ENCODE measurements around the gene FABP3.

The FABP3 gene

GRCh38 chr1:31373056-31373896 is at the start of gene FABP3:
Gene FABP3 (minus strand): TSS chr1:31373076. CDS start chr1:31373014, 62 bp downstream.
- peak in 1 of 2 donors; percentile 8 for DNase-seq (ENCODE audit: low read depth in 2 of 2)

- no peak for DNase-seq (ENCODE audit: low read depth in 2 of 2)
Measured at GRCh38 chr1:31421371-31422040, 48.6 kb upstream of the FABP3 start.

GRCh38 chr1:31420716-31421115 is 47.8 kb upstream of the FABP3 start:
- DNase-seq (ENCODE audit: low read depth in 2 of 2), result no peak

- DNase-seq (ENCODE audit: low read depth in 2 of 2), result no peak
Measured at GRCh38 chr1:31418626-31419323, 45.9 kb upstream of the FABP3 start.

- no peak for DNase-seq (ENCODE audit: low read depth in 2 of 2)
Measured at GRCh38 chr1:31417148-31417547, 44.3 kb upstream of the FABP3 start.

GRCh38 chr1:31416101-31416736 is 43.3 kb upstream of the FABP3 start:
- DNase-seq (ENCODE audit: low read depth in 2 of 2), result no peak

- no peak for DNase-seq (ENCODE audit: low read depth in 2 of 2)
Measured at GRCh38 chr1:31415658-31416057, 42.8 kb upstream of the FABP3 start.

GRCh38 chr1:31414980-31415370 is 42.1 kb upstream of the FABP3 start:
- no peak for DNase-seq (ENCODE audit: low read depth in 2 of 2)

- peak in 1 of 2 donors; percentile 5 for DNase-seq (ENCODE audit: low read depth in 2 of 2)
Measured at GRCh38 chr1:31413405-31414001, 40.6 kb upstream of the FABP3 start.

- DNase-seq (ENCODE audit: low read depth in 2 of 2), result no peak
Measured at GRCh38 chr1:31412732-31413404, 40.0 kb upstream of the FABP3 start, which contains the start of gene SERINC2. Gene SERINC2 (plus strand): TSS chr1:31413213. CDS start chr1:31413266, 53 bp downstream.

GRCh38 chr1:31412205-31412604 is 39.3 kb upstream of the FABP3 start:
- DNase-seq (ENCODE audit: low read depth in 2 of 2), result no peak

GRCh38 chr1:31410871-31411270 is 38.0 kb upstream of the FABP3 start:
- no peak for DNase-seq (ENCODE audit: low read depth in 2 of 2)

- DNase-seq (ENCODE audit: low read depth in 2 of 2), result no peak
Measured at GRCh38 chr1:31409946-31410858, 37.3 kb upstream of the FABP3 start.

GRCh38 chr1:31408788-31409318 is 36.0 kb upstream of the FABP3 start:
- no peak for DNase-seq (ENCODE audit: low read depth in 2 of 2)

- no peak for DNase-seq (ENCODE audit: low read depth in 2 of 2)
Measured at GRCh38 chr1:31407029-31407626, 34.3 kb upstream of the FABP3 start.

GRCh38 chr1:31405578-31406245 is 32.8 kb upstream of the FABP3 start:
- DNase-seq (ENCODE audit: low read depth in 2 of 2), result no peak

GRCh38 chr1:31401241-31401640 is 28.4 kb upstream of the FABP3 start:
- no peak for DNase-seq (ENCODE audit: low read depth in 2 of 2)

- no peak for DNase-seq (ENCODE audit: low read depth in 2 of 2)
Measured at GRCh38 chr1:31400393-31400792, 27.5 kb upstream of the FABP3 start.

- no peak for DNase-seq (ENCODE audit: low read depth in 2 of 2)
Measured at GRCh38 chr1:31399976-31400375, 27.1 kb upstream of the FABP3 start.
